Upper lobe of left lung (tissue), 4 donors: ENCODE data around the gene COMMD7.

Source experiments
- CTCF ChIP-seq, 6 experiments: fragments of 450-650 bp in 4 of 6; fragments of 200-600 bp in 2 of 6; sonication (generic) in 2 of 6; IDR thresholded peaks; one replicate each; pipeline ENCODE4 v1.5.1; 2016 to 2019; ENCODE audit warnings: antibody characterized with exemption in 6 of 6
- POLR2AphosphoS5 ChIP-seq, 2 donors: sonication (generic); formaldehyde crosslinking; IDR thresholded peaks; one replicate each; pipeline ENCODE4 v1.5.1; 2017; ENCODE audit warnings: antibody characterized with exemption in 2 of 2

- TF ChIP-seq POLR2AphosphoS5 (IDR thresholded peaks at IDR 0.05) = no peak
- no peak for TF ChIP-seq CTCF (IDR thresholded peaks at IDR 0.05)
Observed at GRCh38 chr20:32742322-32743236, 688 bp downstream of the COMMD7 start.
